ENCODE measurements around the gene TNFRSF4.
"Not testable (repeated sequence)": the region's sequence is repeated elsewhere in the genome, so short reads cannot be mapped to it uniquely, and the experiment has no call there.

The TNFRSF4 gene
- 1.4 to 54.9 (median 7.5) reads per million in 4 experiments for total RNA-seq

DNA sequence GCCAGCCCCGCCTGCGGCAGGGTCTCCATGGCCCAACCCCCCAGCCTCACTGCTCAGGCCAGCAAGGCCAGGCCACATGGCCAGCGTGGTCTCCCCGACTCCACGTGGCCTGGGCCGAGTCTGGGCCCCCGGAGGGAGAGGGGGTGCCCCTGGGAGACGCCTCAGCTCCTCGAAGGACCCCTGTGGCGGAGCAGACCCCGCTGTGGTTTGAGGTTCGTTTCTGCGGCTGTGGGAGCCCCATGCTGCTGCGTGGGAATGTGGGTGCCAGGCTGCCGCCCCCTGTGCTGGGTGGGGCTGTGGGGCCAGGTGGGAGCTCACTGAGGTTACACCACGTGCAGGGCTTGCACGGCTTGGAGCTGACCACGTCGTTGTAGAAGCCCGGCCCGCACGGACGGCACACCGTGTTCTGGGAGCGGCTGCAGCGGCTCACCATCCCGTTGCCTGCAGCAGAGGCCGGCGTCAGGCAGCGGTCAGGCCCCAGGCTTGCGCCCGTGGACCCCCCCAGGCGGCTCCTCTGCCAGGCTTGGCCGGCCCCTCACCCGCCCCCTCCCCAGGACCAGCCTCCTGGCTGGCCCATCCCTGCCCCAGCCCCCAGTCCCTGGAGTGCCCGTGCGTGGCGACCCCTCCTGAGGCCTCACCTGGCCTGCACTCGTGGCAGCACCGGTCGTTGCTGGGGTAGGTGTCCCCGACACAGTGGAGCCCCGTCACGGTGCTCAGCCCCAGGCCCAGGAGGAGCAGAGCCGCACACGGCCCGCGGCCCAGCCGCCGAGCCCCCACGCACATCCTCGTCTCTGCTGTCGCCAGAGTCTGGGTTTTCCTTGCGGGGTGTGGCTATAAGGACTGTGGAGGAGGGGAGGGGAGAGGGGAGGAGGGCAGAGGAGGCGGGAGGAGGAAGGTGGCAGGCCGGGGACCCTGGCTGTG is at the start of gene TNFRSF4:
Gene TNFRSF4 (minus strand): TSS at position 809 of the 921 bp plus-strand sequence. CDS start 26 bp downstream, at position 783.
- no peak for DNase-seq

DNA sequence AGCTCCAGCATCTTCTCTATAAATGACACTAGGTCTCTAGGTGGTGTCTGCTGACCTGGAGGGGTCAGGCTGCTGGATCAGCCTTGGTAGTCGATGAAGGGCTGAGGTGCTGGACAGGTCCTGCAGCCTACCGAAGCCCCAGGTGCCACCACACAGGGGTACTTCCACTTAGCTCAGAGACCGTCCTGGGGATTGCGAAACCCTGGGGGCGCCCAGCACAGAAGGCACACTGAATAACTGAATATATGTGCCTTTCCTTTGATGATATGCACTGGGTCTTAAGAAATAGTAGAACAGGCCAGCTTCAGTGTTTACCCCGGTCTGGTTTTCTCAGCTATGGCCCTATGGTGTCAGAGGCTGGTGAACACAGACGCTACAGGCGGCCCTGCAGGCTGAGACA is 48.8 kb upstream of the TNFRSF4 start:
- no peak for DNase-seq

DNA sequence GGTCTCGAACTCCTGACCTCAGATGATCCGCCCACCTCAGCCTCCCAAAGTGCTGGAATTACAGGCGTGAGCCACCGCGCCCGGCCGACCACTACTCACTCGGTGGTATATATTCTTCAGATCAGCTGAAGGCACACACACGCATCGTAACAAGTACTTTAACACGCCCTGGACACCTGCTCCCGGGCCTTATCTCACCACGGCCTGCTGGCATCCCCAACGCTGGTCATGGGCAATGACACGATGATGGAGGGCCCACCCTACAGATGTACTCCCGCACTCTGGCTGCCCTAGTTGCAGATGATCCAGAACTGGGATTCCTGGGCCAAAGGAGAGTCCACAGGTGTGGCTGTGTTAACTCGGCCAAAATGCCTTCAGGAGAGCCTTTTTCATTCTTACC is 48.1 kb upstream of the TNFRSF4 start:
- DNase-seq = no peak

DNA sequence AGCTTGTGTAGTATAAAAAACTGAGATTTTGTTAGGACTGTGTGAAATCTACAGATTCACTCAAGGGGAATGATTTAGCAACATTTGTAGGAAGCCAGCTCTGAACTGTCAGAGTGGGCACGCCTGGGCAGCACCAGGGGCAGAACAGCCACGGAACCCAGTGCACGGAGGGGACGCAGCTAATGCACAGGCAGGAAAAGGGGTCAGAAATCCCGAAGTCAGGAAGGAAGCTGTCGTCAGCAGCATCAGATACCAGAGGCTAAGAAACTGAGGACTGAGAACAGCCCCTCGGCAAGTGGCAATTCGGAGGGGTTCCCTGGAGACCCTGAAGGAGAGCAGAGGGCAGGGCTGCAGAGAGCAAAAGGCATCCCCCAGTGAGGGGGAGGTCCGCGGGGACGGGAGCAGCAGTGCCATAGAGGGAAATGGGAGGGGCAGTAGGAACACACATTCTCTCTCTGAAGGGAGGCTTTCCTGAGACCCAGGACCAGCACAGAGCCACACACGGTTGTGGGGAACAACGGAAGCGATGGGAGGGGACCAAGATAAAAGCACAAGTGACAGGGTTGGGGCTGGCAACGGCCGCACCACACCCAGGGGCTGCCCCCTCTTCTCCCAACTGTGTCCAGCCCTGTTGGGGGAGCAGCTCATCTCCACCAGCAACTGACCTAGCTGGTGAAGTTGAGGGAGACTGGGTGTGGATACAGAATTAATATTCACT is 47.0 kb upstream of the TNFRSF4 start:
- no peak for DNase-seq

DNA sequence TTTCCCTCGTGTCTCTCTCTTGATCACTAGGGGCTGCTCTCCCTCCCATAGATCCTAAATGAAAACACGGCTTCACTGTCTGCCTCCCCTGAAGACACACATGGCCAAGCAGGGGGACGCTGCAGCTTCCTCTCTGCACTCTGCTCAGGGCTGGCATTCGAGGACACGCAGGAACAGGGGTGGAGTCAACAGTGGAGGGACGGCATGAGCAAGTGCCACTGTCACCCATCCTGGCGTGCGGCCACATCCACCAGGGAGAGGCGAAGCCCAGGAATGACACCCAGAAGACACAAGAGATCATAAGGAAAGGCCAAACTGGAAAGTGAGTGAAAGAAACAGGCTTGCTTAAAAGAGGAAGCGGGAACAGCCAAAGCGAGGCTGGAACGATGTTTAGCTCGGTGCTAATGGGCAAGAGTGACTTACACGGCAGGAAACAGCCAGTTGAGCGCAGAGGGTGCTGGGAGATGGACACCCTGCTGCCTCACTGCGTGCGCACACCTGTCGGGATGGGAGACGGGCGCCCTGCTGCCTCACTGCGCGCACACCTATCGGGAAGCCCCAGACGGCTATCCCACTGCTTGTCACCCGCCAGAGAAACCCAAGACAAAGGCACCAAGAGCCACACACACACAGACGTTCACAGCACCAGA is 46.1 kb upstream of the TNFRSF4 start:
- DNase-seq = no peak

DNA sequence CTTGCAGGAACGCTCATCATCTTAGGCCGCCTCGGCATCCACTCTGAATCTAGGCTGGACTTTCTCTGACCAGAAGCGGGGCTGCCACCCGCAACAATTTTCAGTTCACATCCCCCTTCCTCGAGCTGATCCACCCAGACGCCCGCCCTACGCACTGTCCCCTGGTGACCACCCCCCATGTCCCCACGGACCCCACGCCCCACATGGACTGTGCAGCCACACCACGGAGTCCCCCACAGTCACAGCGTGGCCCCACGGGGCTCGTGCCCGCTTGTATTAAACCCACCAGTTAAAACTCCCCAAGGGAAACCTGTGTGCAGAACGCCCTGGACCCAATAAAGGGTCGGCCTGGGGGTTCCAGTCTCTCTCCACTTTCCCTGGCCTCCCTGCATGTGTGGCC is 45.6 kb upstream of the TNFRSF4 start:
- no peak for DNase-seq

DNA sequence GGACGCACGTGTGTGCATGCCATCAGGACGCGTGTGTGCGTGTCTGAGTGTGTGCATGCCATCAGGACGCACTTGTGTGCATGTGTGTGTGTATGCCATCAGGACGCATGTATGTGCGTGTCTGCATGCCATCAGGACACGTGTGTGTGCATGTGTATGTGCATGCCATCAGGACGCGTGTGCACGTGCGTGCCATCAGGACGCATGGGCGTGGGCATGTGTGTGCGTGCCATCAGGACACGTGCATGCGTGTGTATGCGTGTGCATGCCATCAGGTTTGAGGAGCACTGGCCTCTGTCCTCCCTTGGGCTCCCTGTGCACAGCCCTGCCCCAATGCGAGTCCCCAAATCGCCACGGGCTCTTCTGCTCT is 45.2 kb upstream of the TNFRSF4 start:
- no peak for DNase-seq

DNA sequence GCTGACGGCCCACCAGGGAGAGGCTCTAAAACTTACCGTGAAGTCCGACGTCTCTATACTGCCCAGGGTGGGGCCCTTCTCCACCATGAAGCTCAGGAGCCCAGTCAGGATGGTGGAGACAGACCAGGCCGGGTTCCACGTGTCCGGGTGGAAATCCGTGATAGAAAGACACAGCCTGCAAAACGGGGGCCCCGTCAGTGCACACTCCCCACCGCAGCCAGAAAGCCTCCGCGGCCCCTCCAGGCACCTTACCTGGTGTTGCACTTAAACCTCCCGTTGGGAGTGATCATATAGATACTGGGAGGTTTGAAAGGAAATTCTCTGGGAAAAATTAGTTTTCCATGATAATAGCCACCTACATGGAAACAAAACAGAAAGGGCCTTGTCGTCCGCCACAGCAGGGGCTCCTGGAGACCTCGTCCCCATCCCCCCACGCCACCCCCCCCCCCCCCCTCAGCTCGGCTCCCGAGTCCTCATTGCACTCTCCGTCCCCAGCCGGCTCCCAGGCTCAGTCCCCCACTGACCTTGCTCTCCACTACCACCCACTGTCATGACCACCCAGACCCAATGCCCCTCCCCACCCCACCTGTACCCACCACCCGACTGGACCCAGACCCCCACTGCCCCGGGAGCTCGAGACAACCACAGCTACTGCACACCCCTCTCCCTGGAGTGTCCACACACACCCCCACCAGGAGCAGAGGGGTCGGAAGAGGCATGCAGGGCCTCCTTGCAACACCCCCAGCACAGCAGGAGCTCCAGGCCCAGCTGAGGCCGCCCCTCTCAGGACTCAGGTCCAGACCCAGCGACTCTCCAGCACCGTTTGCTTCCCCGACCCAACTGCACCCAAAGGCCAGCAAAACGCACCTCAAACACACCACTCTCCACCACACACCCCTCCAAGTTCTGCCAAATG is 43.3 kb upstream of the TNFRSF4 start:
- no peak for DNase-seq

DNA sequence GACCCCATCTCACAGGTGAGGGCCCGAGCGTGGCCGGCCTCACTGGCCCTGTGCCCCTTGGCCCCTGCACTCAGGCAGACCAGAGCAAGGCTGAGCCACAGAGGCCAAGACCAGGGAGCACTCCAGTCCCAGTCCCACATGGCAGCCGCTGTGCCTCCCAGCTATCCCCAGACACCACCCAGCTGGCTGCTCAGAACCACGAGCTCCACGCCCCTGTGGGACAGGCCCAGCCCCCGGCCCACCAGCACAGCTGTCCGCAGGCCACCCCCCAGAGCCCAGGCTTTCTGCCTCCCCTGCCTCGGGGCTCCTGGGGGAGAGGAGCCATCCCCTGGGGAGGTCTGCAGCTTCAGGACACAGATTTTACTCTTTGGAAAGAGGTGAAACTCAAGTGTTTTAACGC is 41.7 kb upstream of the TNFRSF4 start:
- DNase-seq = no peak

DNA sequence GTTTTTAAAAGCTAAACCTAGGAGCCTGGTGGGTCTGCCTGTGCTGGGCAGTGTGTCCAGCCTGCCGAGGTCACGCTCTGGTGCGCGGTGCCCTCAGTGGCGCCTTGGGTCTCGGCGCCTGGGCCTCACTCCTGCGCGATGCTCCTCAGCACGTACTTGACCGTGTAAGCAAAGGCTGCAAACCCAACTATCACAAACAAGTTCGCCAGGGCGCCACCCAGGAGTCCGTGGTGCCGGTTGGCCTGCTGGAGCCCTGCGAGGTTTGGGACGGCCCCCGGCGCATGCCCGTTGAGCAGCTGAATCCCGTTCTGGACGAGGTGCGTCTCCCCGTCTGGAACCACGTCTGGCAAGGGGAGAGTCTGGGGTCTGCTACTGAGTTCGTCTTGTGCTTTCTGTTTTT is 41.1 kb upstream of the TNFRSF4 start:
- no peak for DNase-seq

DNA sequence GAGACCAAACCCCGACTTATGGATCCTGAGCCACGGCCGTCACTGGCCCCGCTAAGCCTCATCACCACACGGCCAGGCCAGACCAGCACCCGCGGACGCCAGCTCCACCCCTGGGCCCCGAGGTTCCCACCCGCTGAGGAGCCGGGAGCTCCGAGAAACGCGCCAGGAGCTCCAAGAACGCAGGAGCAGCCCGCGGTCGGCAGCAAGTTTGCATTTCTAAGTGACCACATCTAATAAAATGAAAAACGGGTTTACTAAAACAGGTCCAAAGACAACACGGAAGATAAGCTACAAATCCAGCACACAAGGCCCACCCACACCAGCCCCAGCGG is 40.7 kb upstream of the TNFRSF4 start:
- no peak for DNase-seq

DNA sequence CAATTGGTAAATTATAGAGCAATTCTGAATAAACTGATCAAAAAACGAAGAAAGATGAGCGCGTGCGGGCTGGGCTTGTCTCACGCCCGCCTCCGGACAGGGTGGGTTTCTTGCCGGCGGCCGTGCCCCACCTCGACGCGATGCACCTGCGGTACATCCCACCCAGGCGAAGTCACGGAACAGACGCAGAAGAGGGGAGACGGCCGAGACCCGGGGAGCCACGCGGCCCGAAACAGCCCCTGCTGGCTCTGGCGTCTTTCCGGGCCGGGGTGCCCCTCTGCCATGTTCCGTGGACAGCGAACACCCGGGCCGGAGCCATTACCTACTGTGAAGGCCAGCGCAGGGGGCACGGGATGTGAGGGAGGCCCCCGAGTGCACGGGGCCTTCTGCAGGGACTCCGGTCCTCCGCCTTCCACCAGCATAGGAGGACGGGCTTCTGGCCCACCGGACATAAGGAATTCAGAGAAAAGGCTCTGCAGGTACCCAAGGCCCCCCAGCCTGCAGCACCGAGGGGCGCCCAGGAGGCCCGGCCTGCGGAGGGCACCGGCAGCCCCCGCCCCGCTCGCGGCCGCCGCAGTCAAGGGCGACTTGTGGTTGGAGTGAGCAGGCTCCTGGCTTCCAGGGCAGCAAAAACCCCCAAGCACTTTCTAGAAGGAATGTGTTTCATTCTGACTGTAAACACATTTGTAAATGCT is 40.2 kb upstream of the TNFRSF4 start:
- DNase-seq = no peak

DNA sequence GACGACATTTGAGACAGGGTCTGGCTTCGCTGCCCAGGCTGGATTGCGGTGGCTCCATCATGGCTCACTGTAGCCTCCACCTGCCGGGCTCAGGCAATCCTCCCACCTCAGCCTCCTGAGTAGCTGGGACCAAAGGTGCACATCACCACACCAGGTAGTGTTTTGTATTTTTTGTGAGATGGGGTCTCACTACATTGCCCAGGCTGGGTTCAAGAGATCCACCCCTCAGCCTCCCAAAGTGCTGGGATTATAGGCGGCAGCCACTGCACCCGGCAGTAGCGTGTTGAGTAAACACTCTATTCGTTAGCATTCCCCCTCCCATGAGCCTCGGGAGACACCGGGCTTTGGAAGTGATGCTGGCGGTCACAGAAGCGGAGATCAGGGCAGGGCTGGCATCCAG is 39.4 kb upstream of the TNFRSF4 start:
- no peak for DNase-seq

DNA sequence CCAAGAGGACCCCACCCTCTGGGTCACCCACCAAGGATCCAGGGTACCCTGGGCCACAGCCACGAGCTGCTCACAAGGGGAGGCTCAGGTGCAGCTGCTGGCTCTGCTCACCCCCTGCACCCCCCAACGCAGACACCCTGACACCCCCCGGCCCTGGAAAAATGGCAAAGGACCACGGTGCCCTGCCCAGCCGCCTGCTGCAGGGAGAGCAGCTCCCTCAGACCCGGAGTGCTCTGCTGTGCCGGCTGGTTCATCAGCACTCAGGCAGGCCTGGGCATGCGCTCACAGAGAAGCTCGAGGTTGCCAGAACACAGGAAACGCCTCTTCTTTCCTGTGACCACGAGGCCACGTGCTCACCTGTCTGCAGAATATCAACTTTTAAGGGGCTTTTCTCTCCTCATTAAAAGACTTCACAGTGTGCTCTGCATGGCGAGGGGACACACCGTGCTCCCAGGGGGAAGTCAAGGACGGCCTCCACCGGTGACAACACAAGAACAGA is 36.9 kb upstream of the TNFRSF4 start:
- no peak for DNase-seq

DNA sequence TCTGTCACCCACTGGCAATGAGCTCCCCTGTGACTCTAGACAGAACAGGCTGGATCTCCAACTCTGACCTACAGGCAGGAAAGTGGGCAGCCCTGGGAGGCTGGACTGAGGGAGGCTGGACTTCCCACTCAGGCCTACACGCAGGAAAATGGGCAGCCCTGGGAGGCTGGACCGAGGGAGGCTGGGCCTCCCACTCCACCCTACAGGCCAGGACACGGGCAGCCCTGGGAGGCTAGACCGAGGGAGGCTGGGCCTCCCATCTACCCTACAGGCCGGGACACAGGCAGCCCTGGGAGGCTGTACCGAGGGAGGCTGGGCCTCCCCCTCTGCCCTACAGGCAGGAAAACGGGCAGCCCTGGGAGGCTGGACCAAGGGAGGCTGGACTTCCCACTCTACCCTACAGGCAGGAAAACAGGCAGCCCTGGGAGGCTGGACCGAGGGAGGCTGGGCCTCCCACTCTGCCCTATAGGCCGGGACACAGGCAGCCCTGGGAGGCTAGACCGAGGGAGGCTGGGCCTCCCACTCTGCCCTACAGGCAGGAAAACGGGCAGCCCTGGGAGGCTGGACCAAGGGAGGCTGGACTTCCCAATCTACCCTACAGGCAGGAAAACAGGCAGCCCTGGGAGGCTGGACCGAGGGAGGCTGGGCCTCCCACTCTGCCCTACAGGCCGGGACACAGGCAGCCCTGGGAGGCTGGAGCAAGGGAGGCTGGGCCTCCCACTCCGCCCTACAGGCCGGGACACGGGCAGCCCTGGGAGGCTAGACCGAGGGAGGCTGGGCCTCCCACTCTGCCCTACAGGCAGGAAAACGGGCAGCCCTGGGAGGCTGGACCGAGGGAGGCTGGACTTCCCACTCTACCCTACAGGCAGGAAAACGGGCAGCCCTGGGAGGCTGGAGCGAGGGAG is 34.3 kb upstream of the TNFRSF4 start:
- not testable (repeated sequence) for DNase-seq

DNA sequence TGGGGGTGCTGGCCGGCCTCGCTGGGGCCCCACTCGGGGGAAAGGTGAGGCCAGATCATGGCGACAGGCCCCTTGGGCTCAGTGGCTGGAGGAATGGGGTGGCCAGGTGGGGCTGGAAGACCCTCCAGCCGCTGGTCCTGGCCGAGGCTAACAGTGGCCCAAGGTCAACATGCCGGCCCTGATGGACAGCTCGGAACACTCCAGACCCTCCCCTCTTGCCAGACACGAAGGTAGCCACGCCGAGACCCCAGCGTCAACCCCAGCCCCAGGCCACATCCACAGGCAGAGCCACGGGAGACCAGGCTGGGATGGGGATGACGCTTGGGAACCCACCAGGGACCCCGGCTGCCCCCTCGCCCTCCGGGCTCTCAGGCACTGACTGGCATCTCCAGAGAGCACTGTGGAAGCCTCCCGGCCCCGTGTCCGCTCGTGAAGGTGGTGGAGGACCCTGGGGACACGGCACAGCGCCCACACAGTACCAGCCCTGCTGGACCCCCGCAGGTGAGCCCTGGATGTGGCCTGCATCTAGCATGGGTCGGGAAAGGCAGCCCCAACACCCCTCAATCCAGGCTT is 33.5 kb upstream of the TNFRSF4 start:
- no peak for DNase-seq

DNA sequence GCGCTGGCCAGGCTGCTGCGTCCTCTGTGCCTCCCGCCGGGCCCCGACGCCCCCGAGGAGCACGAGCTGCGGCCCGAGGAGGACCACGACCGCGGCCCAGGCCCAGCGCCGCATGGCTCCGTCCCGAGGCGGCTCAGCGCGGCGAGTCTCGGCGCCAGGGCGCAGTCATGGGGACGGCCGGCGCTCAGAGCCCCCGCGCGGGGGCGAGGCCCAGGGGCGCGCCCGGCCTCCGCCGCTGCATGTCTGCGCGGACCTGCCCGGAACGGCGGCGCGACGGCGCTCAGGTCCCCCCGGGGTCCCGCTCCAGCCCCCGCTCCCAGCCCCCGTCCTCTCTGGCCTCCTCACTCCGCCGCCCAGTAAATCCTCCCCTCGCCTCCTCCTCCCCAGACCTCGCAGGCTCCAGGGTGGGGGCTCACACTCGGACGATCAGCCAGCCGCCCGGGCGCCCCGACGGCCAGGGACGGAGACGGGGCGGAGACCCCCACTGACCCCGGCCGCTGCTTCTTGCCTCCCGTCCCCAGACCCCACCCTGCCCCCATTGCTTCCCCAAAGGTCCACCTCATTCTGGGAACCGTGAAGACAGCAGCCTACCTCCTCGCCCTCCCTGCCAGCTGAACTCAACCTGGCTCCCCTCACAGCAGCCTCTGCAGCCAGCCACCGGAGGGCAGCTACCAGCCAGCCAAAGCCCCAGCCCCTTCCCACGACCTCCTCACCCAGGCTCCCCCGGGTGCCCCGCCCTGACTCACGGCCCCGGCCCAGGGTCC is 32.8 kb upstream of the TNFRSF4 start, which contains the start of gene C1QTNF12:
Gene C1QTNF12 (minus strand): TSS at position 146 of the 764 bp plus-strand sequence. CDS start 32 bp downstream, at position 114.
- no peak for DNase-seq

DNA sequence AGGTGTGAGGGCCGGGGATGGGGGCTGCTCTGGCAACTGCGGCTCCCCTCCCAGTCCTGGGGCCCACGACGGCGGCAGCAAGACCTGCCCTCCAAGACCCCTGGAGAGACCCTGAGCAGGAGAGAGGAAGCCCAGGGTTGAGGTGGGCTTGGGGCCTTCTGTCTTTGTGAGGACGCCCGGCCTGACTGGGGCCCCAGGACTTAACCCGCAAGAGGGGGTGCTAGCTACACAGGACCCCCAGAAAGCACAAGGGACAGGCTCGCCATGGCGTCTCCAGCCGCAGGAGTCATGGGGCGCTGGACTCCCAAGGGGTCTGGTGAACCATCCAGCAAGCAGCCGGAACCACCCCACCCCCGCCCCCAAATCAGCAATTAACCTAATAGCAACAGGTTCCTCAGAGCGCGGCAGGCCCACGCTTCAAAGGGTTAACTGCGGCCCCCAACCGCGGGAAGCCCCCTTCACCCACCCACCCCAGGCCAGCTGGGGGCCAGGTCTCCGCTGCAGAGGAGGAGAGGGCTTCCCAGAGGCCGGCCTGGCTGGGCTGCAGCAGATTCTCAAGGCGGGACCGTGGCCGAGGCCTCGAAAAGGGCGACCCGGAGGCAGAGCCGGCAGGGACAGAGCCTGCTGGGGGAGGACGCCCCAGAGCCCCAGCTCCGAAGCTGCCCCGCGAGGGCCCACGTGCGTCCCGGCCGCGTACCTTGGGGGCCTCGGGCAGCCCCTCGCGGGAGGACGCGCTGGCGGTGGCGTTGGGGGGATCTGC is 32.0 kb upstream of the TNFRSF4 start:
- DNase-seq = no peak
